Neural cell (in vitro differentiated cells): Measurements from ENCODE around the gene LPCAT1. TPM values are rescaled to one million over a fixed set of nuclear protein-coding genes. Genes with fewer than 3 reads are reported as not detected.

ENCODE experiments used
- H2AFZ ChIP-seq: fragments of 200-600, 300-800 bp; sonication (generic), shearing (Covaris generic); 2 replicates; pipeline ENCODE4 v1.6.0; 2014; ENCODE audit warnings: low read depth, mild to moderate bottlenecking, antibody characterized with exemption, low read length, moderate library complexity
- H3F3A ChIP-seq: fragments of 200-600 bp; shearing (Covaris generic); 2 replicates; pipeline ENCODE4 v1.6.1; 2016; ENCODE audit warnings: mild to moderate bottlenecking, moderate library complexity, mixed read lengths, antibody characterized with exemption, low read length; ENCODE audit not compliant: insufficient read depth, poor library complexity, severe bottlenecking
- H3K27ac ChIP-seq: fragments of 200-600, 300-800 bp; sonication (generic), shearing (Covaris generic); 2 replicates; pipeline ENCODE4 v1.5.1; 2014; ENCODE audit warnings: mild to moderate bottlenecking, low read length, moderate library complexity
- H3K27me3 ChIP-seq: fragments of 300-800, 200-600 bp; sonication (generic), shearing (Covaris generic); 2 replicates; pipeline ENCODE4 v1.6.0; 2014; ENCODE audit warnings: mild to moderate bottlenecking, low read depth, low read length, moderate library complexity; ENCODE audit not compliant: insufficient read depth
- H3K36me3 ChIP-seq: fragments of 300-800, 200-600 bp; sonication (generic), shearing (Covaris generic); 2 replicates; pipeline ENCODE4 v1.5.1; 2014; ENCODE audit warnings: mild to moderate bottlenecking, antibody characterized with exemption, low read length, moderate library complexity; ENCODE audit not compliant: insufficient read depth
- H3K4me2 ChIP-seq: fragments of 300-800, 200-600 bp; sonication (generic), shearing (Covaris generic); 2 replicates; pipeline ENCODE4 v1.6.0; 2014; ENCODE audit warnings: mild to moderate bottlenecking, low read length
- H3K4me3 ChIP-seq: fragments of 300-800, 200-600 bp; sonication (generic), shearing (Covaris generic); 2 replicates; pipeline ENCODE4 v1.5.1; 2014; ENCODE audit warnings: mild to moderate bottlenecking, low read length, moderate library complexity
- H3K79me2 ChIP-seq: fragments of 200-600 bp; shearing (Covaris generic); replicated peaks from 2 replicates; pipeline ENCODE4 v1.6.0; 2014; ENCODE audit warnings: mild to moderate bottlenecking, low read length, moderate library complexity; ENCODE audit not compliant: insufficient read depth
- H3K9ac ChIP-seq: fragments of 300-800, 200-600 bp; sonication (generic), shearing (Covaris generic); 2 replicates; pipeline ENCODE4 v1.6.1; 2016; ENCODE audit warnings: mild to moderate bottlenecking, low read length, mixed read lengths
- H3K9me2 ChIP-seq: fragments of 200-600 bp; shearing (Covaris generic); 2 replicates; pipeline ENCODE4 v1.6.1; 2016; ENCODE audit warnings: mild to moderate bottlenecking, low read length, mixed read lengths; ENCODE audit not compliant: insufficient read depth
- H3K9me3 ChIP-seq: fragments of 200-600, 300-800 bp; sonication (generic), shearing (Covaris generic); 2 replicates; pipeline ENCODE4 v1.6.1; 2016; ENCODE audit warnings: mild to moderate bottlenecking, mixed run types, low read length, moderate library complexity, mixed read lengths
- H4K20me1 ChIP-seq: fragments of 200-600 bp; shearing (Covaris generic); 2 replicates; pipeline ENCODE4 v1.6.1; 2016; ENCODE audit warnings: mild to moderate bottlenecking, mixed run types; ENCODE audit not compliant: insufficient read depth
- CTCF ChIP-seq: fragments of 450-650 bp; IDR thresholded peaks from 2 replicates; pipeline ENCODE4 v1.5.1; 2014; ENCODE audit warnings: antibody characterized with exemption, mild to moderate bottlenecking, moderate library complexity; ENCODE audit not compliant: poor library complexity, severe bottlenecking
- EP300 ChIP-seq: fragments of 450-650 bp; conservative IDR thresholded peaks from 2 replicates; pipeline ENCODE4 v1.6.1; 2014; ENCODE audit warnings: antibody characterized with exemption, mild to moderate bottlenecking, moderate library complexity; ENCODE audit not compliant: poor library complexity, severe bottlenecking
- EZH2 ChIP-seq: fragments of 200-600, 300-800 bp; shearing (Covaris generic), sonication (generic); IDR thresholded peaks from 2 replicates; pipeline ENCODE4 v1.6.1; 2014; ENCODE audit warnings: antibody characterized with exemption, low read length, borderline replicate concordance, mild to moderate bottlenecking; ENCODE audit not compliant: insufficient read depth, poor library complexity, severe bottlenecking
- MXI1 ChIP-seq: fragments of 450-650 bp; conservative IDR thresholded peaks from 2 replicates; pipeline ENCODE4 v1.6.1; 2014; ENCODE audit warnings: antibody characterized with exemption, mild to moderate bottlenecking; ENCODE audit not compliant: poor library complexity, severe bottlenecking
- POLR2AphosphoS5 ChIP-seq: IDR thresholded peaks from 2 replicates; pipeline ENCODE4 v1.6.1; 2012
- RAD21 ChIP-seq: fragments of 450-650 bp; conservative IDR thresholded peaks from 2 replicates; pipeline ENCODE4 v1.6.1; 2014; ENCODE audit warnings: antibody characterized with exemption, mild to moderate bottlenecking, moderate library complexity
- REST ChIP-seq: IDR thresholded peaks from 2 replicates; pipeline ENCODE4 v1.6.1; 2012; ENCODE audit warnings: borderline replicate concordance
- SMC3 ChIP-seq: fragments of 450-650 bp; conservative IDR thresholded peaks from 2 replicates; pipeline ENCODE4 v1.6.1; 2014; ENCODE audit warnings: antibody characterized with exemption, mild to moderate bottlenecking, moderate library complexity; ENCODE audit not compliant: poor library complexity
- TAF1 ChIP-seq: IDR thresholded peaks from 2 replicates; pipeline ENCODE4 v1.6.1; 2012; ENCODE audit warnings: low read depth
- polyA plus RNA-seq: library from polyadenylated mRNA; depleted of rRNA; stranded (reverse); fragments of >200 nt; gene quantifications from 2 replicates; pipeline ENCODE4 v1.2.3, GENCODE V29; 2014

The LPCAT1 gene
- polyA plus RNA-seq, 1 donor from 2014 or later, result 61.8 TPM

- H3K79me2 ChIP-seq, result no peaks in the 10 kb centered on the region
- H3K9me2 ChIP-seq, result no peaks in the 10 kb centered on the region
- no peak overlapping the region for H3K4me2 ChIP-seq
- no peaks in the 10 kb centered on the region for H3K36me3 ChIP-seq
- no peak for TF ChIP-seq EP300
- no peak overlapping the region for H2AFZ ChIP-seq
- H3K4me3 ChIP-seq, result no peak overlapping the region
- H3K9ac ChIP-seq, result no peak overlapping the region
- H4K20me1 ChIP-seq, result no peaks in the 10 kb centered on the region
- no peaks in the 10 kb centered on the region for H3K27me3 ChIP-seq
- no peaks in the 10 kb centered on the region for H3F3A ChIP-seq
- H3K9me3 ChIP-seq, result no peaks in the 10 kb centered on the region
- H3K27ac ChIP-seq, result no peak overlapping the region
Observed at GRCh38 chr5:1494780-1495524, 28.8 kb downstream of the LPCAT1 start.

- no peaks in the 10 kb centered on the region for H3K9me2 ChIP-seq
- H3K4me3 ChIP-seq, result no peak overlapping the region
- H3K4me2 ChIP-seq, result no peak overlapping the region
- no peaks in the 10 kb centered on the region for H3K36me3 ChIP-seq
- H2AFZ ChIP-seq, result no peak overlapping the region
- H3K9ac ChIP-seq, result no peak overlapping the region
- no peaks in the 10 kb centered on the region for H3K27me3 ChIP-seq
- H3K79me2 ChIP-seq, result no peaks in the 10 kb centered on the region
- no peaks in the 10 kb centered on the region for H3K9me3 ChIP-seq
- no peaks in the 10 kb centered on the region for H4K20me1 ChIP-seq
- TF ChIP-seq MXI1 (no peak), TAF1 (no peak), SMC3 (no peak), CTCF (no peak), EP300 (no peak), REST (no peak), POLR2AphosphoS5 (no peak), EZH2 (no peak), RAD21 (no peak)
- H3K27ac ChIP-seq, result no peak overlapping the region
- no peaks in the 10 kb centered on the region for H3F3A ChIP-seq
Observed at GRCh38 chr5:1493941-1494340, 29.8 kb downstream of the LPCAT1 start.
